TTC549 (cell line): Measurements from ENCODE around the gene ELP4.
A peak's percentile ranks its signal among the peaks of the same experiment; 100 is the strongest.
"Not testable (repeated sequence)": the region's sequence is repeated elsewhere in the genome, so short reads cannot be mapped to it uniquely, and the experiment has no call there.

Experiments used
- FAIRE-seq: peaks from 2 replicates; lab custom pipeline; 2012; peaks lifted over from hg19 to GRCh38; lab: Jason Lieb, UNC

The ELP4 gene

DNA sequence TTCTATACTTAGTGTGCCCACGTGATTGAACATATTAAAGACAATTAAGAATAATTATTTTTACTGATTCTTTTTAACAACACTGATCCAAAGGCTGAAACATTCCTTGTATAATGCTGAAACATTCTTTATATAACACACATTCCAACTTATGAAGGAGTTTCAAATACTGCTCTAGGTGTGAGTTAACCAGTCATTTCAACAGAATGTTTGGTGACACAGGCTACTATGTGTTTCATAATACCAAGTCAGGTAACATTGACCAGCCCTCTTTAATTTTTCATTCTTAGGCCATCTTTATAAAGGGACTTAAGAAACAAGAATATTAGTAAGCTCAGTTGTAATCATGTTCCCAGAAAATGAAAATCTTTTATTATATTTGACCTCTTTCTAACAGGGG is 136.6 kb downstream of the ELP4 start:
- FAIRE-seq = no peak

- FAIRE-seq = no peak
Observed at GRCh38 chr11:31649129-31649966, 139.8 kb downstream of the ELP4 start.

DNA sequence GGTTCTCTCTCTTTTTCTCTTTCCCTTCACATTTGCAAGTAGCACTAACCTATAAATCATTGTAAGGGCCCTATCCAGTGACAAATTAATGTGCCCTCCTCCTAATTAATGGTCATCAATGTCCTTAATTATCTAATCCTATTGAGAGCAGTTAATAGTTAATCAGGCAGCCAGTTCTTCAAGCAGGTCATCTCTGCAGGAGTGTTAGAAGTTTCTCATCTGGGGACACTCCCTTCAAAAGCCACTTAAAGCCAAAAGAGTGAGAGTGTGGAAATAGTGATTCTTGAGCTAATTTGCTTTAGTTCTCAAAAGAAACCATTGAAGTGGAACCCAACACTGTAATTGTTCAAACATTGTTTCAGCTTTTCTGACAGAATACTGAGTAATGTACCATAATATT is 141.6 kb downstream of the ELP4 start:
- no peak for FAIRE-seq

- FAIRE-seq = no peak
Observed at GRCh38 chr11:31651822-31652221, 142.3 kb downstream of the ELP4 start.

- no peak for FAIRE-seq
Observed at GRCh38 chr11:31652528-31652927, 143.0 kb downstream of the ELP4 start.

- FAIRE-seq = no peak
Observed at GRCh38 chr11:31655483-31655882, 145.9 kb downstream of the ELP4 start.

DNA sequence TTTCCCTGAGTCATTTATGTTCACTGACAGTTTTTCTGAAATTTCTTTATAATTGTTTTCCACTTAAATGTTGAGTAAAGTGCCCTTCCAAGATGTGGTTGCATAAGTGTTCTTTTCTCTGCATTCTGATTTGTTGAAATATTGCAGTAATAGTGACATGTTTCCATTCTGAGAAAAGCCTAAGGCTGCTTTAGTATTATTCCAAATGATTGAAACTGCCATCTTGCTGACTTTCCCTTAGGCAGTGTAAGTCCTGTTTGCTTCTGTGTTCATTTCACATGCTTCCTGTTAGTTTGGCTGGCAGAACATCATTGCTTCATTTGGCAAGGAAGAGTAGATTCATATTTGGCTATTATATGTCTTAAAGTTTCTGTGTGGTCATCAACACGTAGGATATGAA is 146.5 kb downstream of the ELP4 start:
- FAIRE-seq = no peak

DNA sequence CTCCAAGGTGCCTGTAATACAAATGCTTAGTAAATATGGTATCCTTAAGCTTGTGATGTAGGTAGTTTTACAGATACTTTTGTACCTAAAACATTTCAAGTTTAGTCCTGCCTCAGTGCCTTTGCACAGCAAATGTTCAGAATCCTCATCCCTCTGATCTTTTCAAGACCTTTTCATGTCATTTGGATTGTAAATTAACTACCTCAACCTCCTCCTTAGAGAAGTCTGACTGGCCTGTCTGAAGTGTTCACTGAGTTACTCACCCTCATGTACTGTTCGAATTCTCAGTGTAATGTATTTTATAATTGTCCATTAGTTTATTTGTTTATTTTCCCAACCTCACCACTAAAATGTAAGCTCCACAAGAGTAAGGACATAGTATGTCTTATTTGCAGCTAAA is 147.5 kb downstream of the ELP4 start:
- FAIRE-seq = no peak

DNA sequence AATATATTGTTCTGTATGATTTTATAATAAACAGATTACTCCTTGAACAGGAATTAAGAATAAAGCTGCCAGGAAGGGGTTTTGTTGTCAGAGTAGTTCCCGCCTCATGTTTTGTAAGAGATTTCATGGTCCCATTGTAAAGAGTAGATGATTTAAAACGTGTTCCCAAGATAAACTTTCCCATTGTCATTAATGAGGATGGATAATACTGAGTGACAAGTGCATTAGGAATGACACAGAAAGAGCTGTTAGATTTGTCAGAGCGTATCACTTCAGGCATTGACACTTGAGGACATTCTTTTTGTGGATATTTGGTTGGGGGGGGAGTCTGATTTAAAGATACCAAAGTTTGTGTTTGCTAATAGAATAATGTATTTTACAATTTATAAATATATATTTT is 154.6 kb downstream of the ELP4 start:
- no peak for FAIRE-seq

DNA sequence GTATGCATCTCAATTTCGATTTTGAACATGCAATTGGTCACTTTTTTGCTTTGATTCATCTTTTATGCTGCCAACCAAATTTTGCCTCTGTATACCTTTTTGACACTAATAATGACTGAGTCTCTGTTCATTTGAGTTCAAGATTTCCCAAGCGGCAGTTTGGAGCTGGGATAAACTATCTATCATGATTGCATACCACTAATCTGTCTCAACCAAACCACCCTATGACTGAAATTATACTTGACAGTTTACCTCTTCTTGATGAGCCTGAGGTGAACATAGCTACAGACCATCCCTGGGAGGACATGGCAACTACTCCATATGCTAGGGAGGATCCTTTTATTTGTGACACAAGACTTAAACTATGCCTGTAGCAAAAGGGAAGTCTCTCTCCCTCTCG is 155.4 kb downstream of the ELP4 start:
- FAIRE-seq = no peak

GRCh38 chr11:31671681-31672080 is 162.1 kb downstream of the ELP4 start:
- FAIRE-seq = no peak

- FAIRE-seq = not testable (repeated sequence)
Observed at GRCh38 chr11:31673108-31673507, 163.5 kb downstream of the ELP4 start.

DNA sequence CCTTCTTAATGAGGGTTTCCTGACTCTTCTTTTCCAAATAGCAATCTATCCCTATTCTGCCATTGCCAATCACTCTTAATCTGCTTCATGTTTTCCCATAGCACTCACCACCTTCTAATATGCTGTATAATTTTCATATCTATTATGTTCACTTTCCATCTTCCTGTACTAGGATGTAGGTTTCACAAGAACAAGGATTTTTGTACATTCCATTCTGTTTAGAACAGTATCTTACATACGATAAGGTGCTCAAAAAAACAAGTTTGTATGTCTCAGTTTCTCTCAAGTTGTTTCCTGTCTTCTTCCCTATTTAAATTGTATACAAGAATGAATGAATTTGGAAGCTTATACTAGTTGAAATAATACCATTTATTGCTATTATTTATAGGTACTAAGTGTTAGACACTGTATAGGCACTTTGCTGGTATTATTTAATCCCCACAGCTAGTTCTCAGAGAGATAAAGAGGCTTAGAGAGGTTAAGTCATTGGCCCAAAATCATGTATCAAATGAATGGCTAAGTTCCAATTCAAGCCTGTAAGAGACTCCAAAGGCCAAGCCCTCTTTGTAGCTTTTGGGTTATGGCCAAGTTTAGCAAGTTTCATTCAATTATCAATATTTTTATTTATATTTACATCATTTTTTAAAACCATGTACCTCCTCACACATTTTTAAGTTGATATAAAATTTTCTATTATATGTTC is 166.9 kb downstream of the ELP4 start:
- no peak for FAIRE-seq

DNA sequence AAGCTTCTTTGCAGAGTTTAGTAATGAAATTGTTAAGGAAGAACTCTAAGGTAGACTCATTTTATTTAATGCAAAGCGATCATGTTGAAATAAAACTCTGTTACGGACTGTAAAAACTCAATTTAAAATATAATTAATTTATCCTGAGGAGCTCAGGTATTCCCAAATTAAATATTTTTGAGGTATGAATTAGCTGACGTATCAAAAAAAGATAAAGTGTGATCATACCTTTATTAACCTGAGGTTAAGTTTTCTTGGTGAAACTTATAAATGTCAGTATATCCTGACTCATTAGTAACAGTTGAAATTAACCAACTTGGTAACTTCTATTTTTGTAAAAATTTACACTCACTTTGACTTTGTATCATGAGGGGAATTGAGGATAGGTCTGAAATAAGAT is 171.2 kb downstream of the ELP4 start:
- no peak for FAIRE-seq

DNA sequence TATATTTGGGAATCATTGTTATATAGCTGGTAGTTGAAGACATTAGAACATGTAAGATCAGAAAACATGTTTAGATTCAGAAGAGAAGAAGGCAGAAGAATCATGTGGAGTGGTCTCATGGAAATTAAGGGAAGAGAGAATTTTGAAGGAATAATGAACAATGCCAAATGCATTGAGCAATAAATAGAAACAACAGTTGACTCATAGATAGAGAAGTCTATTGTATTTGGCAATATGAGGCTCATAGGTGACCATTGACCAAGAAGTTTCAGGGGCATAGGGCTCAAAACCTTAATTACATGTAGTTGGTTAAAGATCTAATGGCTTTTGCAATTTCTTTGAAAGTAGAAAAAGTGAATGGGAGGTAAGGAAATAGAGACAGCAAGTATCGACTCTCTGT is 177.7 kb downstream of the ELP4 start:
- FAIRE-seq = no peak

- FAIRE-seq = no peak
Observed at GRCh38 chr11:31687861-31688260, 178.3 kb downstream of the ELP4 start.

DNA sequence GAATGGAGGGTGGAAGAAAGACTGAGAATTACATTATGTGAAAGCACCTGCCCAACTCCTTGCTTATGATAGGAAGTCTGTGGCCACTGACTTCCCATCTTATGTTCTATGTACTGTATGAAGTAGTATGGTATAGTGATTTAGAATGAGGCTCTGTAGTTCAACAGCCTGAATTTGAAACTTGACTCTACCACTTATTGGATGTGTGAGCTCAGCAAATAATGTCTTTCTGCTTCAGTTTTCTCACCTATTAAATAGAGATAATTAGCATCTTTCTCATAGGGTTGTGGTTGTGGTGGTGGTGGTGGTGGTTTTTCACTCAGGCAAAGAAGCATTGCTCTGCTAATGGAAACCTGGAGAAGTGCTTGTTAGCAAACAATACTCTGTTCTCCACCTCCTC is 180.0 kb downstream of the ELP4 start:
- no peak for FAIRE-seq

DNA sequence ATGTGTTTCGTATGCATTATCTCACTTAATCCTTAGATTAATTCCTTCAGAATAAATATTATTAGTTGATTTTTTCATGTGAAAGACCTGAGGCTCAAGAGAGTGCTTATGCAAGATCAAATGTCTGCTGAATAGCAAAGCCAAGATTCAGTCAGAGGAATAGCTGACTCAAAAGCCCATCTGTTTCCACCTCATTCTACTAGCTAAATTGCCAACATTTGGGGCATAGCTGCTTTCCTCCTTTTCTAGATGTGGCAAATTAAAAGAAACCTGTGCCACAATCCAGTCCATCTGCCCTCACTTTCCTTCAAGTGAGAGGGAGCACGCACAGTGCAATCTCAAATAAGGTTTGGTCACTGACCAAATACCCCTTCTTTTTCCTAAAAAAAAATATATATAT is 180.5 kb downstream of the ELP4 start:
- no peak for FAIRE-seq

DNA sequence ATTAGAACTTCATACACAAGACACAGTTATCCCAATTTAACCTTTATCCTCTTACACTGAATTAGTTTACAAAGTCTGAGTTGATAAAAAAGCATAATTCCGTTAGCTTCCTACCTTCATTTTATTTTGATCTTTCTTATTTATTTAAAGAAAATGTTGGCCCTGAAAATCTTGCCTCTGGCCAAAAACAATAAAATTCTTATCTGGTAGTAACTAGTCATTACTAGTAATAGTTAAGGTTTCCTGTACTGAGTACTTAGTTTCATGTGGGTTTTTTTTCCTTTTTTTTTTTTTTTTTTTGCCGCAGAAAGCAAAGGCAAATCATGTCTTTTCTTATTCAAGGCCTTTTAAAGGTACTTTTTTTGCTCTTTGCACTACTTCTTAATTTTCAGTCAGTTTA is 180.9 kb downstream of the ELP4 start:
- no peak for FAIRE-seq

- FAIRE-seq = no peak
Observed at GRCh38 chr11:31692466-31692865, 182.9 kb downstream of the ELP4 start.

GRCh38 chr11:31697049-31697448 is 187.5 kb downstream of the ELP4 start:
- not testable (repeated sequence) for FAIRE-seq

DNA sequence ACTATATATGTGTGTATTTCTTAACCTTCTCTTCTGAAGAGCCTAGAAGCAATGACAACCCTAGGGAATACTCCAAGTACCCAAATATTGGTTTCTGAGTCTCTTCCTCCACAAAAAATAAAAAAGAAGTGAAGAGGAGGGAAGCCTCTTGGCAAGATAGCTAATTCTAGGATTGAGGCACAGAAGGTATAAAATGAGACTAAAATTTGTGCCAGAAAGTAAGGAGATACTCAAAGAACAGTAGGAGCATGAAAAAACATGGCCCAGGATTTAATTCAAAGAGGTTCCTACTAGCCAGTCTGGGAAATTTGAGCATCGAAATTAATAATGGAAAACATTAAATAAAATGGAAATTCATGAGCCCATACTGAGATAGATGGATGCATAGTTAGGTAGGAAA is 189.5 kb downstream of the ELP4 start:
- no peak for FAIRE-seq

- FAIRE-seq = no peak
Observed at GRCh38 chr11:31702966-31703365, 193.4 kb downstream of the ELP4 start.

DNA sequence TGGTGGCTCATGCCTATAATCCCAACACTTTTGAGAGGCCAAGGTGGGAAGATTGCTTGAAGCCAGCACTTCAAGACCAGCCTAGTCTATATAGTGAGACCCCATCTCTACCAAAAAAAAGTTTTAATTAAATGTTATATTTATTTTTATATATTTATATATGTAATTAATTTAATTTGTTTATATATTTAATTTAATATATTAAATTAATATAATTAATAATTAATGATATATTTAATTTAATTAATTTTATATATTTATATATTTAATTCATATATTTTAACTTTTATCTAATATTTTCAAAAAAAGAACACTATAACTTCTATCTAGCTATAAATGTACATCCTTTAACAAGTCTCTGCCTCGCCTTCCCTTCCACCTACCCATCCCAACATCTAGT is 196.8 kb downstream of the ELP4 start:
- FAIRE-seq = peak; percentile 94
